GM21619 (cell line): ENCODE results near the gene RASAL2.
"Not testable (repeated sequence)": the region's sequence is repeated elsewhere in the genome, so short reads cannot be mapped to it uniquely, and the experiment has no call there.

Experiments used
- ATAC-seq: cut with Tn5 transposase; IDR thresholded peaks from one replicate; pipeline ENCODE4 v1.9.1; 2021; ENCODE audit not compliant: unreplicated experiment

RASAL2 gene

GRCh38 chr1:178109348-178110143 lies 15.6 kb downstream of the RASAL2 start:
- no peak for ATAC-seq

- ATAC-seq: no peak
Observed at GRCh38 chr1:178115260-178115659, 21.4 kb downstream of the RASAL2 start.

GRCh38 chr1:178118524-178118923 lies 24.6 kb downstream of the RASAL2 start:
- ATAC-seq: no peak

GRCh38 chr1:178119628-178120027 lies 25.7 kb downstream of the RASAL2 start:
- ATAC-seq: no peak

GRCh38 chr1:178120088-178120487 lies 26.2 kb downstream of the RASAL2 start:
- no peak for ATAC-seq

- ATAC-seq: not testable (repeated sequence)
Observed at GRCh38 chr1:178120520-178121052, 26.7 kb downstream of the RASAL2 start.

GRCh38 chr1:178121883-178122282 lies 28.0 kb downstream of the RASAL2 start:
- ATAC-seq: no peak

GRCh38 chr1:178122283-178122682 lies 28.4 kb downstream of the RASAL2 start:
- no peak for ATAC-seq

GRCh38 chr1:178124115-178124514 lies 30.2 kb downstream of the RASAL2 start:
- no peak for ATAC-seq

- ATAC-seq: no peak
Observed at GRCh38 chr1:178126261-178126660, 32.4 kb downstream of the RASAL2 start.

- ATAC-seq: peak; percentile 61
Observed at GRCh38 chr1:178126741-178127185, 32.9 kb downstream of the RASAL2 start.

GRCh38 chr1:178127482-178128191 lies 33.7 kb downstream of the RASAL2 start:
- ATAC-seq: no peak

- no peak for ATAC-seq
Observed at GRCh38 chr1:178133239-178133989, 39.5 kb downstream of the RASAL2 start.

- ATAC-seq: no peak
Observed at GRCh38 chr1:178134061-178134460, 40.2 kb downstream of the RASAL2 start.

- no peak for ATAC-seq
Observed at GRCh38 chr1:178137238-178137637, 43.3 kb downstream of the RASAL2 start.

- no peak for ATAC-seq
Observed at GRCh38 chr1:178142806-178143205, 48.9 kb downstream of the RASAL2 start.

- no peak for ATAC-seq
Observed at GRCh38 chr1:178143730-178144690, 50.1 kb downstream of the RASAL2 start.

GRCh38 chr1:178145605-178146004 lies 51.7 kb downstream of the RASAL2 start:
- ATAC-seq: no peak

- no peak for ATAC-seq
Observed at GRCh38 chr1:178146436-178146835, 52.5 kb downstream of the RASAL2 start.

- no peak for ATAC-seq
Observed at GRCh38 chr1:178150610-178151009, 56.7 kb downstream of the RASAL2 start.
